Epithelial cell of proximal tubule (primary cell): Measurements from ENCODE around the gene BNIP5. TPM values are rescaled to one million over a fixed set of nuclear protein-coding genes. Genes with fewer than 3 reads are reported as not detected.
A peak's percentile ranks its signal among the peaks of the same experiment; 100 is the strongest.
"Not testable (repeated sequence)": the region's sequence is repeated elsewhere in the genome, so short reads cannot be mapped to it uniquely, and the experiment has no call there.

ENCODE experiments used
- DNase-seq: peaks from one replicate; pipeline ENCODE4 v3.0.0-alpha.2; 2011; ENCODE audit warnings: low read depth
- H3K4me3 ChIP-seq: 2 replicates; pipeline ENCODE4 v1.5.1; 2011; ENCODE audit warnings: low read depth, mild to moderate bottlenecking, low read length
- CTCF ChIP-seq: conservative IDR thresholded peaks from 2 replicates; pipeline ENCODE4 v1.5.1; 2012; ENCODE audit warnings: low read depth, mild to moderate bottlenecking, low read length
- total RNA-seq: library from RNA; depleted of rRNA; stranded (reverse); fragments of >200 nt; gene quantifications from 2 replicates; pipeline ENCODE4 v1.2.3, GENCODE V29; 2015

The BNIP5 gene
- total RNA-seq, 1 donor from 2014 or later: under 0.01 TPM

GRCh38 chr6:36343109-36343680 lies 6.5 kb upstream of the BNIP5 start:
- DNase-seq: no peak
- H3K4me3 ChIP-seq: no peak overlapping the region

GRCh38 chr6:36340618-36341454 lies 4.1 kb upstream of the BNIP5 start:
- H3K4me3 ChIP-seq: peak overlapping the region; percentile 34
- no peak for DNase-seq
- TF ChIP-seq CTCF: peak; percentile 98

More at GRCh38 chr6:36343109-36343680, 6.5 kb upstream of the BNIP5 start:
- no peak for TF ChIP-seq CTCF

GRCh38 chr6:36340306-36340617 lies 3.6 kb upstream of the BNIP5 start:
- DNase-seq: no peak
- TF ChIP-seq CTCF: no peak
- H3K4me3 ChIP-seq: no peak overlapping the region

- DNase-seq: no peak
- H3K4me3 ChIP-seq: no peak overlapping the region
- no peak for TF ChIP-seq CTCF
Observed at GRCh38 chr6:36339146-36339545, 2.5 kb upstream of the BNIP5 start.

DNA sequence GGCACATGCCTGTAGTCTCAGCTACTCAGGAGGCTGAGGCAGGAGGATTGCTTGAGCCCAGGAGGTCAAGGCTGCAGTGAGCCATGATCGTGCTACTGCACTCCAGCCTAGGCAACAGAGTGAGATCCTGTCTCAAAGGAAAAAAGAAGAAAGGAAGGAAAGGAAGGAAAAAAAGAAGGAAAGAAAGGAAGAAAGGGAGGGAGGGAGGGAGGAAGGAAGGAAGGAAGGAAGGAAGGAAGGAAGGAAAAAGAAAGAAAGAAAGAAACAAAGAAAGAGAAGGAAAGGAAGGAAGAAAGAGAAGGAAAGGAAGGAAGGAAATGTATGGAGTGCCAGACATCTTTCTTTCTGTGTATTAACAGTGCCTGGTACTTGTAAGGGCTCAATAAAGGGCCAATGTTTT lies 1.5 kb upstream of the BNIP5 start:
- not testable (repeated sequence) for DNase-seq, H3K4me3 ChIP-seq

DNA sequence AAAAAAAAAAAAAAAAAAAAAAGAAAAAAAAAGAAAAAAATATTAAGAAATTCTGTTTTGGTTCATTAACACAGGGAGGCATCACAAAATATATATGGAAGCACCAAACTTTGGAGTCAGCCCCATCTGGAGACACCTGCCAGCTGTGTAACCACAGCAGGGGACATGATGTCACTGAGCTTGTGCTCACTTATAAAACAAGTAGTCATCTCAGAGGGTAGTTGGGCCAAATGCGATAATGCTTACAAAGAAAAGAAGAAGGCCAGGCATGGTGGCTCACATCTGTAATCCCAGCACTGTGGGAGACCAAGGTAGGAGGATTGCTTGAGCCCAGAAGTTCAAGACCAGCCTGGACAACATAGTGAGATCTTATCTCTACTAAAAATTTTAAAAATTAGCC lies 1.1 kb upstream of the BNIP5 start:
- TF ChIP-seq CTCF: no peak
- no peak for DNase-seq

GRCh38 chr6:36336208-36336710 lies 429 bp downstream of the BNIP5 start:
- no peak for DNase-seq
- TF ChIP-seq CTCF: no peak
- no peak overlapping the region for H3K4me3 ChIP-seq

More for the DNA sequence above, 1.1 kb upstream of the BNIP5 start:
- no peak overlapping the region for H3K4me3 ChIP-seq
